GM19023 (cell line): ENCODE data around the gene MACROD1.

Source experiments
- ATAC-seq: cut with Tn5 transposase; IDR thresholded peaks from one replicate; pipeline ENCODE4 v1.9.1; 2021; ENCODE audit warnings: mild to moderate bottlenecking, moderate library complexity; ENCODE audit not compliant: unreplicated experiment

The MACROD1 gene

DNA sequence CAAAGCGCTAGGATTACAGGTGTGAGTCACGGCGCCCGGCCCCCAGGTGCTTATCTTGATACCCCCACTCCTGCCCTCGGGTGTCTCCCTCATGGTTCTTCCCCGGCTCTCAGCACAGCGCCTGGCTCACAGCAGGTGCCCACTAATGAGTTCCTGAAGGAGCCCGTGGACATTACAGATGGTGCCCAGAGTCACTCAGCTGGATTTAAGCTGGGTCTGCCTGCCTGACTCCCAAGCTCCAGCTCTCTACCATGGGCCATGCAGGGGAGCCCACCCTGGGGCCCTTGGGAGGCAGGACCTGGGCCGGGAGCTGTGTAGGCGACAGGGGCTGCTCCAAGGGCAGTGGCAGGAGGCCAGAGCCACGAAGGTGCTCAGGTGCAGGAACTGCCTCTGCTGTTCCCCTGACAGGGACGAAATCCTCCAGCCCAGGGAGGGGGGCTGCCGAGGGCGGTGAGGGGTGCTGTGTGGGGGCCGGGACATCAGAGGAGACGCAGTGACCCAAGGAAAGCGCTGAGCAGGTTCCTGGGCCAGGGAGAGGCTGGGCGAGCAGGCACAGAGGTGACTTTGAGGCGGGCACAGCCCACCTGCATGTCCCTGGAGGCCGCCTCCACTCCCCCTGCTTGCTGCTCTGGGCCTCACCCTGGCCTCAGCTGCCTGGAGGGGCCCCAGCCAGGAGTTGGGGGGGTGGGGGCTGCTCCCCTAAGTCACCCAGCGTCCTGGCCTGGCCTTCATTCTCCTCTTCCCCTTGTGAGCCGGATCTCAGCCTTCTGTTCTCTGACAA lies 144.7 kb downstream of the MACROD1 start:
- ATAC-seq, result no peak

DNA sequence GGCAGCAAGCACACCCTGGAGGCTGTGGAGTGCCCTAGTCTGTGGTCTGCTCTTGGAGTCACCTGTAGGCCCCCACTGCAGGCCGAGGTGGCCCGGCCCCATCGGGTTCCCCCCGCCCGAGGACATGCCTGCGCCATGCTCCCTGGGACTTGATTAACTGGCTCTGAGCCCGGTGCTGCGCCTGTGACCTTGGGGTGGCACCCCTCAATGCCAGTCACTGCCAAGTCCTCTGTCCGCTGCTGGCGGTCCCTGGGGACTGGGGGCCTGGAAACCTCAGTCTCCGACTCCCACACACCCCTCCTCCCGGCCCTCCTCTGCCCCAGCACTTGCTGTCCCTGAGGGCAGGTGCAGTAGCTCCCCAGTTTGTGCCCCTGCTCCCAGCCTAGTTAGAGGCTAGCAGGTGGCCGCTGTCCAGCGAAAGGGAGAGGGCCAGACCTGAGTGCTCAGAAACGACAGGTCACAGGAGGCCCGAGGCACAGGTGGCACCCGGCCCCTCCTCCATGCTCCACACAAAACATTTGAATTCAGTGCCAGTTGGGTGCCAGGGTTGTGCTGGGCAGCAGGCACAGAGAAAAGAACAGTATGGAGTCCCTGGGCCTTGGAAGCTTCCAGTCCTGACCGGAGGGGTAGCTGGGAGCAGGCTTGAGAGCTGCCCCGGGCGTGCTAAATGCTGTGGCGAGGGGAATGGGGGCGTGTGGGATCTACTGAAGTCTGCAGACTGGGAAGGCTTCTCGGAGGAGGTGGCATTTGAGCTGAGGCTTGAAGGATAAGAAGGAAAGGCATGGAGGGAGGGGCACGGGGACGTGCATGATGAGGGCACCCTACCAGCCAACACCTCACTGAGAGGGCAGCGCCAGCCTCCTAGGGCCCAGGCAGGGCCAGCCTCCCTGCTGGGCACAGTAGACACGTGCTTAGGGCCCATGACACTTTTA lies 146.5 kb downstream of the MACROD1 start:
- no peak for ATAC-seq

DNA sequence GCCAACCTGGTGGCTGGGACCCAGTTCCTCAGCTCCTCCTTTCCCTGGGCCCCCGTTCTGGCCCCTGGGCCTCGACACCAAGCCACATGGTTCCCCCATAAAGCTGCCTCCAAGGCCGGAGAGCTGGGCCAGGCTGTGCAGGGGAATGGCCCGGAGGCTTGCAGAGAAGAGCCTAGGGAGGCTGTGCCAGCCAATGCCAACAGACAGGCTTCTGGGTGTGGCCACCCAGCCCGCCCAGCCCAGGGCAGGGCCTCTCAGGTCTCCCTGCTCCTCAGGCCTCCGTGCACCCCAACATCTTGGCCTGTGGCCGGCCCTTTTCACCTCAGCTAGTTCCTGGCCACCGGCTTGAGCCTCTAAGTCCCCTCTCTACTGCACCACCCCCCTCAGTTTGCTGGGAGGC lies 147.6 kb downstream of the MACROD1 start:
- no peak for ATAC-seq

DNA sequence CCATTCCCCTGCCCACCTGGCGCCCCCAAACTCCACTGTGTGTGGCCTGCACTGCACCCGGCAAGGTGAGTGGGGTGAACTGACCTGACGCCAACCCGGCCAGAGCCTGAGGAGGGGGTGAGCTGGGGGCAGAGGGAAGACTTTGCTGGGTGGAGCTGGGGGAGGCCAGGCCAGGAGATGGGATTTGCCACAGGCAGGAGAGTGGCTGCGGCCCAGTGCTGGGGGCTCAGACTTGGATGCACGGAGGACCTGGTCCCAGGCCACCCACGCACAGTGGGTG lies 148.0 kb downstream of the MACROD1 start:
- no peak for ATAC-seq

DNA sequence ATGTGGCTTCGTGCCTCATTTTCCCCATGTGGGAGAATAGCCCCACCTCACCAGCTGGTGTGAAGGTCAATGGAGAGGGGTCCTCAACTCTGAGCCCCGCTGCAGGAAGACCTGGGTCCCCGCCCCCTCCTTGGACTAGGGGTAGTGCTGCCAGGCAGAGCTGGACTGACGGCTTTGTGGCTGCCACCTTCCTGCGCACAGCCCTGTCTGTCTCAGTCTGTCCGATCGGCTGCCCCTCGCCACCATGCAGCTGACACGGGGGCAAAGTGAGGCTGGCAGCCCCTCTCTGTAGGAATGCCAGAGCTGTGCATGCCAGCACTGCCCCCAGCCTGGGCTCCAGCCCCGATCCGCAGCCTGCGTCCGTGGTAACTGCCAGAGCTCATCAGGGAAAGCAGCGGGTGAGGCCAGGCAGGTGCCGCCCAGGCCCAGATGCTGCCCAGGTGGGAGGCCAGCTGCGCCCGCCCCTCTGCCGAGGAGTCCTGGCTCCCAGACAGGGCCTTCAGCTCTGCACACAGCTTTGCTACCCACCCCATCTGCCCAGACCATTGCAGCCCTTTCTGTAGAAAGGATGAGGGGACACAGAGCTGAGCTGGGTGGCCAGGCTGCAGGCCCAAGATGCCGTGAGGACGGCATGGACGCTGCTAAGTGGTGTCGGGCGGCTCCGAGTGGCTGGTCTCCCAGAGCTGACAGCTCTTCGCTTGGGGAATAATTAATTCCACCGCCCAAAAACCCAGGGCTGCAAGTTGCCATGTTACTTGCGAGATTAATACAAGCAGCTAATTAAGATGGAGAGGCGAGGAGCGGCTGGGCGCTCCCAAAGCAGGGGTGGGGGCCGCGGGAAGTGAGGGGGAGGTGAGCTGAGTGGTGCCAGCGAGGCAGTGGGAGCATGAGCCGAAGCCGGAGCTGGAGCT lies 149.7 kb downstream of the MACROD1 start:
- ATAC-seq, result no peak

DNA sequence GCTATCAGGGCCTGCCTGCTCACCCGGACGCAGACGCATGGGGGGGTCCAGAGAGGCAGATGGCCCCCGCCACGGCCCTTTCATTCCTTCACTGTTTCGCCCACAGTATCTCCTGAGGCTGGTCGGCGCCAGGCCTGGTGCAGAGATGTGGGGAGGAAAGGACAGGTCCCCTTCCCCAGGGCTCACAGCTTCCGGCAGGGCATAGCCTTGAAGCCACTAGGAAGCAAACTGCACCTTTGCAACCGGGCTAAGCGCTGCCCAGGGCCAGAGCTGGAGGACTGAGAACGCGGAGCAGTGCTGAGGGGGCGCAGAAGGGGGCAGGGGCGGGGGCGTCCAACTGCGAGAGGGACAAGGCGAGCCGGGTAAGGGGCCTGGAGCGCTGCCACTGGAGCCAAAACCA lies 150.4 kb downstream of the MACROD1 start:
- no peak for ATAC-seq

DNA sequence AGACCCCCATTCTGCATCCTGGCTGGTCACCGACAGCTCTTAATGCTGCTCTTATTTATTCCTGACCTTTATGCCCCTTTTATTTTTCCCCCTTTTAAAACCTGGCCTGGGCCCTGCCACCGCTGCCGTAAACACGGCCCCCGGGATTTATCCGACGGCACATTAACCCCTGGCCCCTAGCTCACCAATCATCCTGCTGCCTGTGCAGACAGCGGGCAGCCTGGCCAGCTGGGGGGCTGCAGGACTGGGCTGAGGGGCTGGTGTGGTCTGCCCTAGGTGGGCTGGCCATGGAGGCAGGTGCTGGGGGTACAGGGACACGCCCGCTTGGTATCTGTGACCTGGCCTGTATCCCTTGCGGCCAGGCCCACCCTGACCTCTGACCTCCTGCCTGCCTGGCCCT lies 151.6 kb downstream of the MACROD1 start:
- no peak for ATAC-seq

DNA sequence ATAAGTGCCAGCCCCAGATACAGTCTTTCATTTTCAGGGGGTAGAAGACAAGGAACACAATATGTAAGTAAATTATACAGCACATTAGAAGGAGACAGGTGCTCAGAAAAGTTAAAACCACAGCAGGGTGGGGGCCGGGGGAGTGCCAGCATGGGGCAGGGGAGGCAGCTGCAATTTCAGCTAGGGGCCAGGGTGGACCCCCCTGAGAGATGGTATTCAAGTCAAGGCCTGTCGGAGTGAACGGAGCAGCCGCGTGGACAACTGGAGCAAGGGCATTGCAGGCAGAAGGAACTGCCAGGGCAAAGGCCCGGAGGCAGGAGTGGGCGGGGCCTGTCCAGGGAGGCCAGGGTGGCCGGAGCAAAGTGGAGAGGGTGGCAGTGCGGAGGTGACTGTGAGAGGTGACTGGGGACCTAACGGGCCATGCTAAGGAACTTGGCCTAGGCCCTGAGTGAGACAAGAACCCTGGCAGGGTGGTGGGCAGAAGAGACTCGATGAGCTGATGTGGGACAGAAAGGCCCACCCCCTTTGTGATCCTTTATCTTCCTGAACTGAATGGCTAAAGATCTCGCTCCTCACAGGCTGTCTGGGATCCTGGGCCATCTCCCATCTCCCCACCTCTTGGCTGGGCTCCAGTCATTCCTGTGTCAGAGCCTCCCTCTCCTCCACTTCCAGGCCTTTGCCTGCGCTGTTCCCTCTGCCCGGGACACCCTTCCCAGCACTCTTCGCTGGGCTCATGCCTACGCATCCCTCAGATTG lies 152.6 kb downstream of the MACROD1 start:
- no peak for ATAC-seq

DNA sequence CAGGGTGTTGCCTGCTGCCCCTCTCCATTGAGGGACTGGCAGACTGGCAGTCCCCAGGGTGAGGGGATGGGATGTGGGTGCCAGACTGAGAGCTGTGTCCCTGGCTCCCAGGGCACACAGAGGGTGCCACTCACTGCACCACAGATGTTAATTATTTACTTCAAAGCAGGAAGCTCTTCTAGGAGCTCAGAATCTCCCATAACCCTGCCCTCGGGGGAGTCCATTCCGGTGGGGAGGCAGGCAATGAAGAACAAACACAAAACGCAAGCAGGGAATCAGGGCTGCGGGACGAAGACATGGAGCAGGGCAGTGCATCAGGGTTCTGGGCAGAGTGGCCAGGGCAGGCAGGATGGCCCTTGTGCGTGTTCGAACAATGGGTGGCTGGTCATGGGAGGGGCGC lies 154.5 kb downstream of the MACROD1 start:
- no peak for ATAC-seq

DNA sequence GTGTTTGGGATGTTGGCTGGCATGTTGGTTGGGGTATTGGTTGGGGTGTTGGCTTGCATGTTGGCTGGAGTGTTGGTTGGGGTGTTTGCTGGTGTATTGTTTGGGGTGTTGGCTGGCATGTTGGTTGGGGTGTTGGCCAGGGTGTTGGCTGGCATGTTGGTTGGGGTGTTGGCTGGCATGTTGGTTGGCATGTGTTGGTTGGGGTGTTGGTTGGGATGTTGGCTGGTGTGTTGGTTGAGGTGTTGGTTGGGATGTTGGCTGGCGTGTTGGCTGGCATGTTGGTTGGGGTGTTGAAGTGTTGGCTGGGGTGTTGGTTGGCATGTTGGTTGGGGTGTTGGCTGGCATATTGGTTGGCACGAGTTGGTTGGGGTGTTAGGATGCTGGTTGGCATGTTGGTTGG lies 155.1 kb downstream of the MACROD1 start:
- no peak for ATAC-seq

DNA sequence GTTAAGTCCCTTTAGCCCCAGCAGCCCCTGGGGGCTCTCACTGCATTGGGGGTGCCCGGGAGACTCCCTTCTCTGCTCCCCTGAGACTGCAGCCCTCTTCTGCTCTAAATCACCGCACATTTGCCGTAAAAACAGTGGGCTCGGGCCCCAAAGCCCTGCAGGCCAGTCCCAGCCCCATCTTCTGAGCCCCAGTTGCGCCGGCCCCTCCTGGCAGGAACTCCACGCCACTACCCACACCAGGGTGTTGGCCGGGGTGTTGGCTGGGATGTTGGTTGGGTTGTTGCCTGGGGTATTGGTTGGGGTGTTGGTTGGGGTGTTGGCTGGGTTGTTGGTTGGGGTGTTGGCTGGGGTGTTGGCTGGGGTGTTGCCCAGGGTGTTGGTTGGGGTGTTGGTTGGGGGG lies 156.2 kb downstream of the MACROD1 start:
- no peak for ATAC-seq

DNA sequence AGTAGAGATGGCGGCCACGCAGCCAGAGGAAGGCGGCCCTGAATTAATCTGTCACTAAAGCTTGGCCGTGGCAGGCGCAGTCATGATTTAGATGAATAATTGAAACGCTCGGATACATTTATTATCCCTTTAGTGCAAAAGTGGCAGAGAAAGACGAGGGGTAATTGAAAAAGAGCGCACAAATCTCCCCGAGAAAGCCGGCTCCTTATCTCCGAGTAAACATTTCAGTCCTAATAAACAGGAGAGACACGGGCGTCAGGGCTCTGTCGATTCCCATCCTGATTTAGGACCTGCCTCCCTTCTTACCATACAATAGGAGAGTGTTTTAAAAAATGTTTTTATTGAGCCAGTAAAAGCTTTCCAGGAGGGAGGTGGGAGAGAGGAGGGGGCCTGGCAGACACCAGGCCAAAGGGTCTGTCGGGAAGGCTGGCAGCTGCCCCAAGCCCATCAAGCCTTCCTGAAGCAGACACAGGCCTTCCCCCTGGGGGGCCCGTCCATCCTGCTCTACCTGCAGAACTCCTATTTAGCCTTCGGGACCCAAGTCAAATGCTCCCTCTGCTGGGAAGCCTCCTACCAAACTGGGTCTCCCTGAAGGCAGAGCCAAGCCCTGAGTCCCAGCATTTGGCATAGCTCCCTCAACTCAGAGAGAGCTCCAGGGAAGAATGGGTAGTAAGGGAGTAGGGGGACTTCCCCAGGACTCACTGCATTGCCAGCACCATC lies 156.8 kb downstream of the MACROD1 start:
- no peak for ATAC-seq

DNA sequence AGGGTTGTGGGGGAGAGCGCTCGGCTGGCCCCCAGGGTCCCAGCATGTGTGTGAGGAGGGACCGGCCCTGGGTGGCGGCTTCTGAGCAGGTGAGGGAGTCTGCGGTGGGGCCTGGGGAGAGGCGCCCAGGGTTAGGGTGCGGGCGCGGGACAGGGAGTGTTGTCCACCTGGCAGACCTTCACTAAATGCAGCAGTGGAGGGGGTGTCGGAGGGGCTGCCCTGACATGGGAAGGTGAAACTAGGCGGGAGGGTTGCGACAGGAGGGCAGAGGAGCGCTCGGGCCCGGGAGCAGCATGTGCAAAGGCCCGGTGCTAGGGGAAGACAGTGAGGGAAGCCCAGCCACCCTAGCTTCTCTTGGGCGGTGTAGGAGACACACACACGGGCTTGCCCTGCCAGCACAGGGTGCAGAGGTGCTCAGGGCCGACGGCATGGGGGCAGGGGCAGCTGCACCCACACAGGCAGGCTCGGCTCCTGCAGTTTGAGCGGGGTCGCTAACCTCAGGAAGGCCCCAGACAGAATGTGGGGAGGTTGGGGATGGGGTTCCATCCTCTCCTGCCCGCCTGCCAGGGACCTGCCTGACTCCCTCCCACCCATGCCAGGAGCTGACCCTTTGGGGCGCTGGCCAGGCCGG lies 157.5 kb downstream of the MACROD1 start:
- ATAC-seq, result no peak

DNA sequence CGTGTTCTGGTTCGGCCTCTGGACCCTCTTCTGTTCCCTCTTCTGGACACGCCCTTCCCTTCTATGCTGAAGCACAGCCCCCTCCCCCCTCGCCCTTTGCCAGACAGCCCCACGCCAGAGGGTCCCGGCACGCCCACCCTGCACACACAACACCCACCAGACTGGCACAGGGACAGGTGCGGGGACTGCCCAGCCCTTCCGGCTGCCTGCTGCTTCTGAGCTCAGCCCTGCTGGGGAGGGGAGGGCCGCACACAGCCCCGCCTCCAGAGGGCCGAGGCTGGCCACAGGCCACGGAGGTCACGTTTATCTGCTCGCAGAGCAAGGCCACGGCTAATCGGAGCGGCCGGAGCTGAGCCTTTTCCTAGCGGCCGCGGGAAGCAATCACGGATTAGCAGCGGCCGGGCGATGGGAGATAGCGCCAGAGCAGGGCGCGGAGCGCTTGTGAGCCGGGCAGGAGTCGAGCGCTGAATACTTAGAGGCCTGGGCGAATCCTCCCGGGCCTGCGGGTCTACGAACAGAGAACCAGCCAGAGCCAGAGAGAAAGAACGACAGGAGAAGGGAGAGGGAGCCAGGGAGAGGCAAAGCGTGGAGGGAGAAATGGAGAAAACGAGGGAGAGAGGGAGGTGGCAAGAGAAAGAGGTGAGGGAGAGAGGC lies 158.2 kb downstream of the MACROD1 start:
- no peak for ATAC-seq

DNA sequence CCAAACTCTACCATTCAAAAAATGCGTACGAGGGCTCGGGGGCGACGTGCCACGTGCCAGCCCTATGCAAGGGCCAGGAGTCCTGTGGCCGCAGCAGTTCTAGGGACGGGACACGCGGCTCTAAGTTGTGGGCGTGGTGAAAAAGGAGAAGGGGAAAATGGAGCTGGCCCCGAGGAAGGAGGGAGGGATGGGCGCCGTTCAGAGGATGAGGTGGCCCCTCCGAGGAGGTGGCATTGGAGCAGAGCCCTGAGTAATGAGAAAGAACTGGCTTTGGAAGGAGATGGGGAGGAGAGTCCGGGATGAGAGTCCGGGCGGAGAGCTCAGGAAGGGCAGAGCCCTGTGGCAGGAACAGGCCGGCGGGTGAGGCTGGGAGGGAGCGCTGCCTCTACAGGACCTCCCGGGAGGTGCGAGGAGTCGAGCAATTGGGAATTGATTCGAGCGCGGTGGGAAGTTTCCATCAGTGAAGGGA lies 158.7 kb downstream of the MACROD1 start:
- no peak for ATAC-seq

DNA sequence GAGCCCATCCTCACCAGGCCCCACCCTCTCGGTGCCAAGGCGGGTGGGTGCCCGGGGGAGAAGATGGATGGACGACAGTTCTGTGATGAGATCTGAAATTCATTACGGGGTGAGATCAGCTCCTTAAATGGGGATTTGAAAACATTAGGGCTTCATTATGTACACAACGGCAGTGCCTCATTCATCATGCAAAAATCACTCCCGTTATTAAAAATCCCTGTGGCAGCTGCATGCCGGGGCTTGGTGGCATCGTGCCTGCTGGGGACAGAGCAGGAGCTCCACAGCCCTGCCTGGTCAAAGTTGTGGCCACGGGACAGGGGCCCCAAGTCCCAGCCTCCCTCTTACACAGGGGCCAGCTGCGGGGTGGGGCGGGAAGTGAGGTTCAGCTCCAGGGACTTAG lies 159.5 kb downstream of the MACROD1 start:
- ATAC-seq, result no peak

DNA sequence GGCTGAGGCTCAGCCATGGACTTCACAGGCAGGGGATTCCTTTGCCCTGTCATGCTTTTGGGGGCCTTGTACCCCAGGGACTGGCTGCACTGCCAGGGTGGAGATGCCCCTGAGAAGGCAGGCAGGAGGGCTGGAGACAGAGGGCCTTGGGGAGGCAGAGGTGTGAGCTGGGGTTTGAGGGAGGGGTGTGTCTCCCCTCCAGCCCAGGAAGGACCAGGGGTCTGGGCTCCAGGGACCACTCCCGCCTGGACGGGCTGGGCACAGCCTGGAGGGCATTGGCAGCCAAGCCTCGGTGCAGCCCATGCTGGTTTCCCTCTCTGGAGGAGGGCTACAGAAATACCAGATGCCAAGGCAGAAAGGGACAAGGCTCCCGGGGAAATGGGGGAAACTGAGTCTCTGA lies 160.2 kb downstream of the MACROD1 start:
- ATAC-seq, result no peak

DNA sequence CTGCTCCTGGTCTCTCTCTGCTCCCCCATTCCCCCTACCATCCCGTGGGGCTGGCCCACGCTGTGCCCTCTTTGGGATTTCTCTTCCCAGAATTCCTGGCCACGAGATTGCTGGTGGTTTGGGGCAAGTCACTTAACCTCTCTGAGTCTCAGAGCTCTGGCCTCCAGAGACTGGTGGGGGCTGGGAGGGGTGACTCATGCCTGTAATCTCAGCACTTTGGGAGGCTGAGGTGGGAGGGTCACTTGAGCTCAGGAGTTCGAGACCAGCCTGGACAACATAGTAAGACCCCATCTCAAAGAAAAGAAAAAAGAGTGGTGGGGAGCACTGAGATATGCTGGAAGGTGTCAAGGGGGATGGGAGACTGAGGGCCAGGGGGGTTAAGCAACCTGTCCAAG lies 161.3 kb downstream of the MACROD1 start:
- no peak for ATAC-seq
